LNCAP (cell line): ENCODE results near the gene FAM53C.

Experiments
- CTCF ChIP-seq: fragments of 450-650 bp; IDR thresholded peaks from 2 replicates; pipeline ENCODE4 v1.5.1; 2017; ENCODE audit warnings: mild to moderate bottlenecking

Gene FAM53C

GRCh38 chr5:138344887-138345622 lies 7.0 kb downstream of the FAM53C start:
- TF ChIP-seq CTCF: no peak

GRCh38 chr5:138346889-138347288 lies 8.8 kb downstream of the FAM53C start:
- TF ChIP-seq CTCF: no peak

- no peak for TF ChIP-seq CTCF
Observed at GRCh38 chr5:138349852-138350562, 11.9 kb downstream of the FAM53C start.

- no peak for TF ChIP-seq CTCF
Observed at GRCh38 chr5:138350563-138350890, 12.5 kb downstream of the FAM53C start.

- no peak for TF ChIP-seq CTCF
Observed at GRCh38 chr5:138351056-138351455, 13.0 kb downstream of the FAM53C start.

- no peak for TF ChIP-seq CTCF
Observed at GRCh38 chr5:138351517-138351916, 13.5 kb downstream of the FAM53C start.

- TF ChIP-seq CTCF: peak; percentile 100
Observed at GRCh38 chr5:138352071-138352721, 14.1 kb downstream of the FAM53C start, which contains the start of gene KDM3B. TSS of gene KDM3B (plus strand) at chr5:138352685. CDS start at chr5:138352796, 111 bp downstream.
